ENCODE results near the gene SHKBP1. TPM values are rescaled to one million over a fixed set of nuclear protein-coding genes. Genes with fewer than 3 reads are reported as not detected.
A peak's percentile ranks its signal among the peaks of the same experiment; 100 is the strongest.

The SHKBP1 gene
- total and polyA plus RNA-seq, 9 of the 15 experiments (the other 6 are each of a cell fraction or from before 2014, with no cell fraction given): 1.2 to 58.1 (median 22.3) TPM

- TF ChIP-seq REST (IDR thresholded peaks at IDR 0.05; ENCODE audit: borderline replicate concordance) (peak; percentile 87), REST (CRISPR knock-in tag; IDR thresholded peaks at IDR 0.05; ENCODE audit: low read depth) (no peak), XRCC5 (IDR thresholded peaks at IDR 0.05; ENCODE audit: low read depth, low read length) (peak; percentile 89), MECOM (CRISPR knock-in tag; IDR thresholded peaks at IDR 0.05) (no peak), POLR2A (conservative IDR thresholded peaks at IDR 0.05) (no peak; the same call in 1 of the 2 replicates), CREB5 (CRISPR knock-in tag; IDR thresholded peaks at IDR 0.05) (no peak), ZNF740 (CRISPR knock-in tag; IDR thresholded peaks at IDR 0.05) (peak; percentile 75; the same call in 1 of the 2 replicates), ZNF740 (tag; IDR thresholded peaks at IDR 0.05) (peak in 1 of 2 experiments; percentile 56; a peak in 1 of 4 replicates), YY1 (IDR thresholded peaks at IDR 0.05; ENCODE audit: borderline replicate concordance in 1 of 3, control insufficient read depth in 1 of 3, extremely low read depth in 1 of 3, insufficient read depth in 3 of 3, insufficient read length in 1 of 3, insufficient replicate concordance in 2 of 3, low read depth in 1 of 3, low read length in 2 of 3) (peak in 2 of 3 experiments; percentile 55), CLOCK (CRISPR knock-in tag; IDR thresholded peaks at IDR 0.05; ENCODE audit: borderline replicate concordance) (no peak), ZNF41 (CRISPR knock-in tag; conservative IDR thresholded peaks at IDR 0.05) (no peak), ZFP36 (IDR thresholded peaks at IDR 0.05; ENCODE audit: low read depth, low read length, partially characterized antibody) (no peak), ZFX (CRISPR knock-in tag; IDR thresholded peaks at IDR 0.05) (no peak)
Measured at GRCh38 chr19:40598121-40598917, 21.6 kb downstream of the SHKBP1 start (continued).

Data from K562 (cell line).